Osteocyte (in vitro differentiated cells): Measurements from ENCODE around the gene NKIRAS1. TPM values are rescaled to one million over a fixed set of nuclear protein-coding genes. Genes with fewer than 3 reads are reported as not detected.
A peak's percentile ranks its signal among the peaks of the same experiment; 100 is the strongest.
"Not testable (repeated sequence)": the region's sequence is repeated elsewhere in the genome, so short reads cannot be mapped to it uniquely, and the experiment has no call there.

Experiments
- DNase-seq: peaks from one replicate; pipeline ENCODE4 v3.0.0; 2021; ENCODE audit warnings: mixed read lengths; ENCODE audit not compliant: unreplicated experiment; ENCODE audit errors: extremely low spot score
- H3K27ac Mint-ChIP-seq: one replicate; pipeline ENCODE4 v1.8.0; 2021; ENCODE audit warnings: mild to moderate bottlenecking, mixed read lengths; ENCODE audit not compliant: unreplicated experiment
- H3K27me3 Mint-ChIP-seq: one replicate; pipeline ENCODE4 v1.8.0; 2021; ENCODE audit warnings: mixed read lengths; ENCODE audit not compliant: unreplicated experiment
- H3K36me3 Mint-ChIP-seq: one replicate; pipeline ENCODE4 v1.8.0; 2021; ENCODE audit warnings: mixed read lengths; ENCODE audit not compliant: unreplicated experiment
- H3K4me1 Mint-ChIP-seq: one replicate; pipeline ENCODE4 v1.8.0; 2021; ENCODE audit warnings: mixed read lengths; ENCODE audit not compliant: unreplicated experiment
- H3K4me3 Mint-ChIP-seq: one replicate; pipeline ENCODE4 v1.8.0; 2021; ENCODE audit warnings: mild to moderate bottlenecking, moderate library complexity, mixed read lengths; ENCODE audit not compliant: unreplicated experiment
- H3K9me3 Mint-ChIP-seq: one replicate; pipeline ENCODE4 v1.8.0; 2021; ENCODE audit warnings: mixed read lengths; ENCODE audit not compliant: unreplicated experiment
- total RNA-seq: library from RNA; stranded (reverse); gene quantifications from 2 replicates; pipeline ENCODE4 v1.2.1, GENCODE V29; 2021
- TF ChIP-seq, protein P1 (sequence below): fragments of 200-600 bp; sonication (generic); IDR thresholded peaks from 2 replicates; pipeline ENCODE4 v1.5.0; 2021; ENCODE audit warnings: antibody characterized with exemption, mild to moderate bottlenecking, moderate library complexity

Gene NKIRAS1
- total RNA-seq, 1 donor from 2014 or later: 13.1 TPM

DNA sequence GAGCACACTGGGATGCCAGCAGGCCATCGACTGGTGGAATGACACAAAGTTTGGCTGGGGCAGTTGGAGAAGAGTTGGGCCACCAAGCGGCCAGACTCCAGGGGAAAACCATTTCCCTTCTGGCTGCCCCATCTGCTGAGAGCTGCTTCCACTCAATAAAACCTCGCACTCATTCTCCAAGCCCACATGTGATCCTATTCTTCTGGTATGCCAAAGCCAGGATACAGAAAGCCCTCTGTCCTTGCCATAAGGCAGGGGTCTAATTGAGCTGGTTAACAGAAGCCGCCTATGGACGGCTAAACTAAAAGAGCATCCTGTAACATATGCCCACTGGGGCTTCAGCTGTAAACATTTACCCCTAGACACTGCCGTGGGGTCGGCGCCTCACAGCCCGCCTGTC, 55.1 kb downstream of the NKIRAS1 start:
- no peak for DNase-seq
- TF ChIP-seq, protein P1, sequence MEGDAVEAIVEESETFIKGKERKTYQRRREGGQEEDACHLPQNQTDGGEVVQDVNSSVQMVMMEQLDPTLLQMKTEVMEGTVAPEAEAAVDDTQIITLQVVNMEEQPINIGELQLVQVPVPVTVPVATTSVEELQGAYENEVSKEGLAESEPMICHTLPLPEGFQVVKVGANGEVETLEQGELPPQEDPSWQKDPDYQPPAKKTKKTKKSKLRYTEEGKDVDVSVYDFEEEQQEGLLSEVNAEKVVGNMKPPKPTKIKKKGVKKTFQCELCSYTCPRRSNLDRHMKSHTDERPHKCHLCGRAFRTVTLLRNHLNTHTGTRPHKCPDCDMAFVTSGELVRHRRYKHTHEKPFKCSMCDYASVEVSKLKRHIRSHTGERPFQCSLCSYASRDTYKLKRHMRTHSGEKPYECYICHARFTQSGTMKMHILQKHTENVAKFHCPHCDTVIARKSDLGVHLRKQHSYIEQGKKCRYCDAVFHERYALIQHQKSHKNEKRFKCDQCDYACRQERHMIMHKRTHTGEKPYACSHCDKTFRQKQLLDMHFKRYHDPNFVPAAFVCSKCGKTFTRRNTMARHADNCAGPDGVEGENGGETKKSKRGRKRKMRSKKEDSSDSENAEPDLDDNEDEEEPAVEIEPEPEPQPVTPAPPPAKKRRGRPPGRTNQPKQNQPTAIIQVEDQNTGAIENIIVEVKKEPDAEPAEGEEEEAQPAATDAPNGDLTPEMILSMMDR: no peak
- H3K27me3 Mint-ChIP-seq: no peaks in the 10 kb centered on the region
- H3K27ac Mint-ChIP-seq: no peak overlapping the region
- no peaks in the 10 kb centered on the region for H3K9me3 Mint-ChIP-seq
- peaks cover 6% of the 10 kb centered on the region for H3K36me3 Mint-ChIP-seq
- no peak overlapping the region for H3K4me3 Mint-ChIP-seq
- H3K4me1 Mint-ChIP-seq: peaks cover 61% of the 10 kb centered on the region

DNA sequence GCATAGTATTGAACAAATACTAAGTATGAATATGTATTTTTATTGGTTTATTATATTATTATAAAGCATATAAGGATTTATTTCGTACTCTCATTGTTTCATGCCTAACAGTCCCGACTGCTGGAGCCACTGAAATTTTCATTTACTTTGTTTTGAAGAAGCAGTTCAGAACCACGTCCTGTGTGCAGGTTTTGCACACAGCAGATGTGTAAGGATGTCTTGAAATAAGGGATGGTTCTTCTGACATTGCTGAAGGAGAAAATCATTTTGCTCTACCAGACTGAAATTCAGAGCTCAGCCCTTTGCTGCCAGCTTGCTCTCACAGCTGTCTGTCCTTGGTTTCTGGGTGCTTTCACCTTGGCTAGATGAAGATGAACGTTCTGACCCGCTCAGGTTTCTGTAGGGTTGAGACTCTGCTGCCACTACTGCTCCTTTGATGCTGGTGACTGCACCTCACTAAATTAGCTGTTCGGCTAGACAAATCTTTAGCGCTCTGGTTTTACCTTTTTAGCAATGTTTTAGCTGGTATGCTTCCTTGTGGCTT, 56.9 kb downstream of the NKIRAS1 start:
- Mint-ChIP-seq H3K9me3 (no peaks in the 10 kb centered on the region), H3K4me3 (no peak overlapping the region), H3K27me3 (no peaks in the 10 kb centered on the region), H3K27ac (no peak overlapping the region), H3K36me3 (peaks cover 6% of the 10 kb centered on the region), H3K4me1 (peaks cover 51% of the 10 kb centered on the region)
- no peak for DNase-seq
- TF ChIP-seq, protein P1: no peak

DNA sequence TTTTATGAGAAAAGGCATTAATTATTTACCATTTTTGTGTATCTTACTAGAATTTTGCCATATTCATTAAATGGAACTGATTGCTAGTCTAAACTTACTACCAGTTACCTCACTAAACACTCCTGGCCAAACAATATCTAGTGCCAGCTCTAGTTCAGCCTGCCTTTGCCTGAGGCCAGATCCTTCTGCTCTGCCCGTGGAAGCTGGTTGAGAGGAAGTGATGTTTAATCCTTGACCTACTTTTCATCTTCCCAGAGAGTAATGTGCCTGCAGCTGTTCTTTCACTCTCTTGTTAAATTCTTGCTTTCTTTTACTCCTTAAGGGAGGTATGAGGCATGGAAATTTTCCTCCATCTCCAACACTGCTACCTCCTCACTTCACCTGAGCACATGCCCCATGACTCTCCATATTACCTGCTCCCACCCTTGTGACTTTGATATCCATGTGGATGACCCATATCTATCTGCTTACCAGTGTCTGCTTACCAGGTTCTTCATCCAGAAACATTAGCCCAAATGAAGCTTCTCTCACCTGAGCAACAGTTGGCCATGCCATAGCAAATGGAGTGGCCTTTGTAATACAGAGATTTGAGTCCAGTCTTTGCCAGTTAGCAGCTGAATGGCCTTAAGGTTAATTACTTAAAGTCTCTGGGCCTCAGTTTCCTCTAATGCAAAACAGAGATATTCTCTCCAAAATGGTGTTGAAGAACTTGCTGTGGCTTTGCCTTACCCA, 57.6 kb downstream of the NKIRAS1 start:
- peak overlapping the region; percentile 74 for H3K27ac Mint-ChIP-seq
- TF ChIP-seq, protein P1: no peak
- H3K4me1 Mint-ChIP-seq: peaks cover 44% of the 10 kb centered on the region
- DNase-seq: no peak
- H3K4me3 Mint-ChIP-seq: no peak overlapping the region
- H3K36me3 Mint-ChIP-seq: peaks cover 6% of the 10 kb centered on the region
- no peaks in the 10 kb centered on the region for H3K27me3 Mint-ChIP-seq
- no peaks in the 10 kb centered on the region for H3K9me3 Mint-ChIP-seq

DNA sequence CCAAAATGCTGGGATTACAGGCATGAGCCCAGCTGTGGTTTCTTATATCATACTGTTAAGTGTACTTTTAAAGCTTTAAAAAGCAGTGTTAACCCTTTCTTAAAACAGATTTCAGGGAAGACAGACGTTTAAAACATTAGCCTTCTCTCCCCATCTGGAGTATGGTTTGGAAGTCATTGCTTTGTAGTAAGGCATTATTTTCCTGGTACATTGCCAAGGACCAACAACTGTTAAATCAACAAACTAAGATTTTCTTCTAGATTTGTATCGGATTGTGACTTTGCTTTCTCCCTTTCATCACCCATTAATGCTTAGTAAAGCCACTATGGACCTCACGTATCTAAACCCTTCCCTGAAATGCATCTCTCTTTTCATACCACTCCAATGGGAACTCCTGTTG, 60.5 kb downstream of the NKIRAS1 start:
- Mint-ChIP-seq H3K27ac (peak overlapping the region; percentile 81), H3K27me3 (no peaks in the 10 kb centered on the region), H3K4me1 (peaks cover 46% of the 10 kb centered on the region), H3K4me3 (no peak overlapping the region), H3K36me3 (peaks cover 5% of the 10 kb centered on the region), H3K9me3 (peaks cover 4% of the 10 kb centered on the region)
- no peak for DNase-seq
- TF ChIP-seq, protein P1: no peak

DNA sequence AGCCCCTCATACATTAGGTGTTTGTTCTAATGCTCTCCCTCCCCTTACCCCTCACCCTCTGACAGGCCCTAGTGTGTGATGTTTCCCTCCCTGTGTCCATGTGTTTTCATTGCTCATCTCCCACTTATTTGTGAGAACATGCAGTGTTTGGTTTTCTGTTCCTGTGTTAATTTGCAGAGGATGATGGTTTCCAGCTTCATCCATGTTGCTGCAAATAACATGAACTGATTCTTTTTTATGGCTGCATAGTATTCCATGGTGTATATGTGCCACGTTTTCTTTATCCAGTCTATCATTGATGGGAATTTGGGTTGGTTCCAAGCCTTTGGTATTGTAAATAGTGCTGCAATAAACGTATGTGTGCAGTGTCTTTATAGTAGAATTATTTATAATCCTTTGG, 67.3 kb downstream of the NKIRAS1 start:
- not testable (repeated sequence) for H3K9me3 Mint-ChIP-seq, H3K27me3 Mint-ChIP-seq, H3K36me3 Mint-ChIP-seq, H3K4me3 Mint-ChIP-seq, DNase-seq, H3K27ac Mint-ChIP-seq
- H3K4me1 Mint-ChIP-seq: peaks cover 18% of the 10 kb centered on the region
